ENCODE results near the gene VCX3B.
"Not testable (repeated sequence)": the region's sequence is repeated elsewhere in the genome, so short reads cannot be mapped to it uniquely, and the experiment has no call there.

VCX3B gene

GRCh38 chrX:8464530-8464929, at the start of gene VCX3B:
TSS of gene VCX3B (plus strand) at chrX:8464830. CDS start at chrX:8465451, 621 bp downstream.
- not testable (repeated sequence) for DNase-seq (ENCODE audit: low spot score)

DNA sequence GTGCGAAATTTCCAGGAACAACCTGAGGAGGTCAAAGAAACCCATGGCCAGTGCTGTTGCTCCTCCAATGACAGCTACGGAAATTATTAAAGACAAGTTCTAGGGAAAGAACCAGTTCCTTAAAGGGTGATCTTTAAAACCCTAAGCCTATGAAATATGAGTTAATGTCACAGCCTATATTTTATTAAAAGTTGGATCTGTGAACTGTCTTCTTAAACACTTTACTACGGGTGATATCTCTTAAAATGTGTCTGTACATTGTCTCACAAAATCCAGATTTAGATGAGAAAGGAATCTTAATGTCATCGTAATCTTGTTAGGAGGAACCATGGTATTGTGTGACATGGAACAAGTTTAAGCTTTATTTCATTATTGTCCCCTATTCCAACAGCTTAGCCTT, 46.3 kb upstream of the VCX3B start:
- no peak for DNase-seq (ENCODE audit: low spot score)

DNA sequence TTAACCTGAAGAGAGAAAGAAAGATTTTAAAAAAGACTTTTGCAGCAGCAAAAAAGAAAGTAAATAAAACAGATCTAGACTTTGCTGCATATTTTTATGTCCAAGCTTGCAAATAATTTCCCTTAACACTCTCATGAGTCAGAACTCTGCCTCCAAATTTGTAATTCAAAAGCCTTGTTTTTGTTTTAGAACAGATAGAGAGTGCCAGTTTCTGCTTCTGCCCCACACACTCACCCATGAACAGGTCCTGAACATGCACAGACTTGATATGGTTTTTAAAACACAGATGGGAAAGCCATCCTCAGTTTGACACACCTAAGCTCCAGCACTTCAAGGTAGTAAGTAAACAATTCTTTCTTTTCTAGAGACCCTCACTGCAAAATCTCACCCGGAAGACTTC, 39.7 kb upstream of the VCX3B start:
- no peak for DNase-seq (ENCODE audit: low spot score)

DNA sequence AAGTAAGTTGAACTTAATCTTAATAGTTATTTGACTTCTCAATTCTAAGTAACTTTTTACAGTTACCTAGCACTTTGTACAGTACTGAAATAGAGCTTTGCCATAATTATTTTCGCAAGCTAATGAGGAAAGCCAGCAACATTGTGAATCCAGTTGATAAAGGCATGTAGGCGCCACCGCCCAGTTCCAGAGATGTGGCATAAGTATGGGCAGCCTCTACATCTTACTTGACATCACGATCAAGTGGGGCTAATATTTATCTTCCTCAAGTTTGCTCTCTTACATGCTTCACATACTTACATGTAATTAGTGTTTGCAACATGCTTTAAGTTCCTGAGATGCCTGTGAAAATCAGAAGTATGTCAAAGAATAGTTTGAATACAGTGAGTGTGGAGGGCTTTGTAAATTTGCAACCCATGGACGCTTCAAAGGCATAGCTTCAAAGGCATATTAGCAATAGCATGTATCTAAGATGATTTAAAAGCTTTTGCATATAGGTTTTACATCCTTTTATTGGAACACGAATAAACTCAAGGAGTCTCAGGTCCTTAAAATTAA, 34.9 kb upstream of the VCX3B start:
- no peak for DNase-seq (ENCODE audit: low spot score)

DNA sequence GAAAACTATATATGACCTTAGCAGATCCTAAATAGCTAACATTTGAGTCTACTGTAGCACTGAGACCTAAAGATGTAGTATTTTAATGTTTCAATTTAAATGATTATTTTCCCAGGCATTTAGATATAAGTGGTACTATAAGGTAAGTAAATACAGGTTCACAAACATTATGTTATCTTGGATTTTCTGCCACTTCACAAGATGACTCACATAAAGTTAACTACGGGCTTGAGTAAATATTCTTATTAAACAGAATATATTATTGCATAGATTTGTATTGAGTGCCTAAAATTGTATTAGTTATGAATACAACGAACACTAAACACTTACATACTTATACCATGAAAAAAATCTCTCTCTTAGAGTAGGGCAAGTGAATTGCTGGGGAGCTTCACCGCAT, 34.2 kb upstream of the VCX3B start:
- DNase-seq (ENCODE audit: low spot score) = no peak

GRCh38 chrX:8432396-8432795, 32.2 kb upstream of the VCX3B start:
- DNase-seq (ENCODE audit: low spot score) = no peak

GRCh38 chrX:8433109-8434062, 31.2 kb upstream of the VCX3B start:
- DNase-seq (ENCODE audit: low spot score) = no peak

GRCh38 chrX:8447368-8447767, 17.3 kb upstream of the VCX3B start:
- DNase-seq (ENCODE audit: low spot score) = no peak

- DNase-seq (ENCODE audit: low spot score) = not testable (repeated sequence)
These were observed 12.3 kb upstream of the VCX3B start for GRCh38 chrX:8452343-8452742.

- DNase-seq (ENCODE audit: low spot score) = no peak
These were observed 11.0 kb upstream of the VCX3B start for GRCh38 chrX:8453611-8454010.

DNA sequence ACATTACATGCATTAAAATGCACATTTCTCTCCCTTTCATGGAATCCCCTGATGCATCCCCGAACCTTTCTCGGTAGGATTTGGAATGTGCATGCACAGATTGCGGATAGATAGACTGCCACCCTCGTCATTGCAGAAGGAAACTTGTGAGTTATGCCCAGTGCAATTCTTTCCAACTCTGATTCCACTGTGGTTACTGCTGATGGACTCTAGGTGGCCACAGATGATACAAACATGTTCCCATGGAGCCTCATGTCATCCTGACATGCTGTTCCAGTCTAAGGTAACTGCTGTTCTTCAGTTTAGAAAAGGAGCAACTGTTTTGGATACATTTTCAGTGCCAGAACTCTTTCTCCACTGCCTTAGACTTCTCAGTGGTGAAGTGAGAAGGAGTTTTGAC, 9.1 kb upstream of the VCX3B start:
- DNase-seq (ENCODE audit: low spot score) = no peak

DNA sequence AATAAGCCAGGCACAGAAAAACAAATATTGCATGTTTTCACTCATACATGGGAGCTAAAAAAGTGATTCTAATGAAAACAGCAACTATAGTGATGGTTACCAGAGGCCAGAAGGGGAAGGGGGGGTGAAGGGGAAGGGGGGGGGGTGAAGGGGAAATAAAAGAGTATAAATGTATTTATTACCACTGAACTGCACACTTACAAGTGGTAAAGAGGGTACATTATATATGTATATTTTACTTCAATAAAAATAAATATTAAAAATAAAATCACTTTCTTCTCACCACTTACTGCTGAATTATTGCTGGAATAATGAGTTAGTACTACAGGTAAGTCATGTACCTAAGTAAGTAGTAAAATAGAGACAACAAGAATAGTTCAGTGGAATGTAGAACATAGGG, 2.1 kb upstream of the VCX3B start:
- DNase-seq (ENCODE audit: low spot score) = no peak

- DNase-seq (ENCODE audit: low spot score) = no peak
These were observed 19.8 kb downstream of the VCX3B start for GRCh38 chrX:8484360-8484949.

DNA sequence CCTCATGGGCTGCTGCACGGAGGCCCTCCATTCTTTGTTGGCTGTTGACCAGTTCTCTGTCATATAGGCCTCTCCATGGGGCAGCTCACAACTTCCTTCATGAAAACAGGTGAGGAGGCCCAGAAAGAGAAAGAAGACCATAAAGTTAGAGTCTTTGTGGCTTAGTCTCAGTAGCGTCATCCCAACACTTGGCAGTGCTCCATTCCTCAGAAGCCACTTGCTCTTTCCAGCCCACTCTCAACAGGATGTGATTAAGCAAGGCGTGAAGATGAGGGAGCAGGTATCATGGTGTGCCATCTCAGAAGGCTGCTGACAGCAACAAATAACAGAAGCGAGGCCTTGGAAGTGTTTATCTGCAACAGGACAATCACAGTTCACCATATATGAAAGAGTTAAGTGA, 30.4 kb downstream of the VCX3B start:
- DNase-seq (ENCODE audit: low spot score) = not testable (repeated sequence)

DNA sequence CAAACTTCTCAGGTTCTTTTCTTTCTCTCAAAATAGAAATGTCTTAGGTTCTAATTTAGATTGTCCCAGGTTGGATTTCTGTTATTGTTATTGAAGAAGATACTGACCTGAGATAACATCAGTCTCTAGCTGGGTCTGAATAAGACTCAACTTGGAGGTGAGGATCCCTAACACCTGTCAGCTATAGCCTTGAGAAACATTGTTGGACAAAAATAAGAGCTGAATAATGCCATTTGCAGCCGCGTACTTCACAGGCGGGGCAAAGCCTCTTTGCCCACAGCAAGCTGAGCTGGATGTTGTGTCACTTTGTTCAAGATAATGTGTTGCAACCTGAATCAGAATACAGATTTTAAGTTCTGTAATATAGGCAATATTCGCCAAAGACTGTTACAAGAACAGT, 35.6 kb downstream of the VCX3B start:
- DNase-seq (ENCODE audit: low spot score) = no peak

- DNase-seq (ENCODE audit: low spot score) = not testable (repeated sequence)
These were observed 37.5 kb downstream of the VCX3B start for GRCh38 chrX:8502101-8502500.

- no peak for DNase-seq (ENCODE audit: low spot score)
These were observed 39.8 kb downstream of the VCX3B start for GRCh38 chrX:8504451-8504850.
